Measurements from ENCODE around the gene DOK4. TPM values are rescaled to one million over a fixed set of nuclear protein-coding genes. Genes with fewer than 3 reads are reported as not detected.

The DOK4 gene
- total and polyA plus RNA-seq, 2 experiments from 2014 or later = 1,563 to 2,409 TPM

GRCh38 chr16:57497121-57497520 is 10.8 kb upstream of the DOK4 start:
- H3K27ac ChIP-seq = peak overlapping the region; percentile 37
- H3K27me3 ChIP-seq = no peaks in the 10 kb centered on the region
- TF ChIP-seq CTCF (IDR thresholded peaks at IDR 0.05; ENCODE audit: low read depth, low read length) = no peak
- DNase-seq (ENCODE audit: low read depth in 1 of 2, low spot score in 1 of 2) = no peak
- no peak overlapping the region for H3K4me3 ChIP-seq
- no peaks in the 10 kb centered on the region for H3K9me3 ChIP-seq (ENCODE audit: low read depth)
- H3K4me1 ChIP-seq (ENCODE audit: low read depth) = peaks cover 30% of the 10 kb centered on the region
- no peaks in the 10 kb centered on the region for H3K36me3 ChIP-seq

- no peak for TF ChIP-seq CTCF (IDR thresholded peaks at IDR 0.05; ENCODE audit: low read depth, low read length)
- no peak overlapping the region for H3K4me3 ChIP-seq
- DNase-seq (ENCODE audit: low read depth in 1 of 2, low spot score in 1 of 2) = no peak
- H3K4me1 ChIP-seq (ENCODE audit: low read depth) = peaks cover 12% of the 10 kb centered on the region
- no peaks in the 10 kb centered on the region for H3K27me3 ChIP-seq
- H3K36me3 ChIP-seq = no peaks in the 10 kb centered on the region
- H3K9me3 ChIP-seq (ENCODE audit: low read depth) = no peaks in the 10 kb centered on the region
- no peak overlapping the region for H3K27ac ChIP-seq
These were observed 7.5 kb upstream of the DOK4 start for GRCh38 chr16:57493767-57494166.

- Histone ChIP-seq H3K4me1 (ENCODE audit: low read depth) (peaks cover 23% of the 10 kb centered on the region), H3K36me3 (no peaks in the 10 kb centered on the region), H3K9me3 (ENCODE audit: low read depth) (no peaks in the 10 kb centered on the region), H3K4me3 (no peak overlapping the region), H3K27ac (no peak overlapping the region), H3K27me3 (no peaks in the 10 kb centered on the region)
- DNase-seq (ENCODE audit: low read depth in 1 of 2, low spot score in 1 of 2) = no peak
- no peak for TF ChIP-seq CTCF (IDR thresholded peaks at IDR 0.05; ENCODE audit: low read depth, low read length)
These were observed 2.9 kb upstream of the DOK4 start for GRCh38 chr16:57489229-57489628.

- DNase-seq (ENCODE audit: low read depth in 1 of 2, low spot score in 1 of 2) = no peak
- Histone ChIP-seq H3K4me3 (peak overlapping the region; percentile 100), H3K27me3 (no peaks in the 10 kb centered on the region), H3K27ac (peak overlapping the region; percentile 77), H3K9me3 (ENCODE audit: low read depth) (no peaks in the 10 kb centered on the region), H3K36me3 (peaks cover 3% of the 10 kb centered on the region), H3K4me1 (ENCODE audit: low read depth) (peaks cover 24% of the 10 kb centered on the region)
- TF ChIP-seq CTCF (IDR thresholded peaks at IDR 0.05; ENCODE audit: low read depth, low read length) = no peak
These were observed 853 bp upstream of the DOK4 start for GRCh38 chr16:57486858-57487834.

GRCh38 chr16:57485091-57485915 is 990 bp downstream of the DOK4 start:
- peak overlapping the region; percentile 95 for H3K27ac ChIP-seq
- no peak for DNase-seq (ENCODE audit: low read depth in 1 of 2, low spot score in 1 of 2)
- H3K4me1 ChIP-seq (ENCODE audit: low read depth) = peaks cover 40% of the 10 kb centered on the region
- H3K27me3 ChIP-seq = no peaks in the 10 kb centered on the region
- no peaks in the 10 kb centered on the region for H3K9me3 ChIP-seq (ENCODE audit: low read depth)
- H3K4me3 ChIP-seq = peak overlapping the region; percentile 100
- TF ChIP-seq CTCF (IDR thresholded peaks at IDR 0.05; ENCODE audit: low read depth, low read length) = no peak
- peaks cover 16% of the 10 kb centered on the region for H3K36me3 ChIP-seq
